GM19468 (cell line): ENCODE results near the gene NPW.
"Not testable (repeated sequence)": the region's sequence is repeated elsewhere in the genome, so short reads cannot be mapped to it uniquely, and the experiment has no call there.

Source experiments
- ATAC-seq: cut with Tn5 transposase; IDR thresholded peaks from one replicate; pipeline ENCODE4 v1.9.1; 2021; ENCODE audit warnings: mild to moderate bottlenecking, moderate library complexity, moderate number of reproducible peaks; ENCODE audit not compliant: unreplicated experiment; ENCODE audit errors: extremely low read depth

NPW gene

GRCh38 chr16:1999866-2000514, 19.6 kb upstream of the NPW start:
- ATAC-seq, result no peak

- ATAC-seq, result no peak
Measured at GRCh38 chr16:2001035-2001434, 18.6 kb upstream of the NPW start.

GRCh38 chr16:2001456-2002355, 17.9 kb upstream of the NPW start:
- ATAC-seq, result no peak

- no peak for ATAC-seq
Measured at GRCh38 chr16:2002406-2003230, 17.0 kb upstream of the NPW start.

- ATAC-seq, result no peak
Measured at GRCh38 chr16:2003231-2003826, 16.3 kb upstream of the NPW start.

- peak; percentile 39 for ATAC-seq
Measured at GRCh38 chr16:2003827-2004641, 15.6 kb upstream of the NPW start.

- no peak for ATAC-seq
Measured at GRCh38 chr16:2004795-2005517, 14.6 kb upstream of the NPW start.

- ATAC-seq, result no peak
Measured at GRCh38 chr16:2005646-2006045, 13.9 kb upstream of the NPW start.

GRCh38 chr16:2006317-2006716, 13.3 kb upstream of the NPW start:
- ATAC-seq, result no peak

- ATAC-seq, result no peak
Measured at GRCh38 chr16:2007081-2007836, 12.3 kb upstream of the NPW start.

- ATAC-seq, result no peak
Measured at GRCh38 chr16:2008009-2008526, 11.5 kb upstream of the NPW start.

GRCh38 chr16:2008631-2009163, 10.9 kb upstream of the NPW start:
- no peak for ATAC-seq

GRCh38 chr16:2009164-2009711, 10.3 kb upstream of the NPW start:
- peak; percentile 6 for ATAC-seq

GRCh38 chr16:2009791-2010510, 9.6 kb upstream of the NPW start, which contains the start of gene ZNF598:
ZNF598 (minus strand) TSS chr16:2009821.
- peak; percentile 59 for ATAC-seq

- ATAC-seq, result not testable (repeated sequence)
Measured at GRCh38 chr16:2011726-2012125, 7.9 kb upstream of the NPW start.

- no peak for ATAC-seq
Measured at GRCh38 chr16:2013527-2013926, 6.1 kb upstream of the NPW start.
